Activated naive CD4-positive, alpha-beta T cell treated with anti-CD3 and anti-CD28 coated beads, Interleukin-2, amount 50 U/mL, for 72 hours (primary cell): ENCODE measurements around the gene SUSD2. TPM values are rescaled to one million over a fixed set of nuclear protein-coding genes. Genes with fewer than 3 reads are reported as not detected.
"Not testable (repeated sequence)": the region's sequence is repeated elsewhere in the genome, so short reads cannot be mapped to it uniquely, and the experiment has no call there.

Source experiments
- ATAC-seq, 2 donors: fragments of 150-1000 bp; cut with Tn5 transposase; 2 replicates each; pipeline ENCODE4 v1.10.0; 2021; ENCODE audit warnings: mild to moderate bottlenecking in 2 of 2, moderate library complexity in 2 of 2
- DNase-seq, 2 donors: peaks; one replicate each; pipeline ENCODE4 v3.0.0; 2021 to 2022; ENCODE audit warnings: low spot score in 2 of 2
- H3K27ac Mint-ChIP-seq, 2 donors: one replicate each; pipeline ENCODE4 v1.8.0; 2022; ENCODE audit warnings: mild to moderate bottlenecking in 2 of 2, mixed read lengths in 2 of 2
- H3K36me3 Mint-ChIP-seq, 2 donors: one replicate each; pipeline ENCODE4 v1.8.0; 2022; ENCODE audit warnings: mixed read lengths in 2 of 2
- H3K9me3 Mint-ChIP-seq, 2 donors: one replicate each; pipeline ENCODE4 v1.8.0; 2022; ENCODE audit warnings: mixed read lengths in 2 of 2
- total RNA-seq, 2 donors: library from RNA; stranded (reverse); gene quantifications; one replicate each; pipeline ENCODE4 v1.2.3, GENCODE V29; 2022

SUSD2 gene
- total RNA-seq, 2 donors from 2014 or later, result 0.20 to 1.6 TPM

DNA sequence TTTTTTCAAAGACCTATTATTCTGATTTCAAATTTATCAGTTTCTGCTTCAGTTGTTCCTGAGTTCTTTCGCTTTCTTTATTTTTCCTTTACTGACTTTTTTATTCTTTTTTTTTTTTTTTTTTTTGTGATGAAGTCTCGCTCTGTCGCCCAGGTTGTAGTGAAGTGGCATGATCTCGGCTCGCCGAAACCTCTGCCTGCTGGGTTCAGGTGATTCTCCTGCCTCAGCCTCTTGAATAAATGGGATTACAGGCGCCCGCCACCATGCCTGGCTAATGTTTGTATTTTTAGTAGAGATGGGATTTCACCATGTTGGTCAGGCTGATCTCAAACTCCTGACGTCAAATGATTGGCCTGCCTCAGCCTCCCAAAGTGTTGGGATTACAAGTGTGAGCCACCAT, 31.8 kb downstream of the SUSD2 start:
- not testable (repeated sequence) for ATAC-seq, H3K36me3 Mint-ChIP-seq

DNA sequence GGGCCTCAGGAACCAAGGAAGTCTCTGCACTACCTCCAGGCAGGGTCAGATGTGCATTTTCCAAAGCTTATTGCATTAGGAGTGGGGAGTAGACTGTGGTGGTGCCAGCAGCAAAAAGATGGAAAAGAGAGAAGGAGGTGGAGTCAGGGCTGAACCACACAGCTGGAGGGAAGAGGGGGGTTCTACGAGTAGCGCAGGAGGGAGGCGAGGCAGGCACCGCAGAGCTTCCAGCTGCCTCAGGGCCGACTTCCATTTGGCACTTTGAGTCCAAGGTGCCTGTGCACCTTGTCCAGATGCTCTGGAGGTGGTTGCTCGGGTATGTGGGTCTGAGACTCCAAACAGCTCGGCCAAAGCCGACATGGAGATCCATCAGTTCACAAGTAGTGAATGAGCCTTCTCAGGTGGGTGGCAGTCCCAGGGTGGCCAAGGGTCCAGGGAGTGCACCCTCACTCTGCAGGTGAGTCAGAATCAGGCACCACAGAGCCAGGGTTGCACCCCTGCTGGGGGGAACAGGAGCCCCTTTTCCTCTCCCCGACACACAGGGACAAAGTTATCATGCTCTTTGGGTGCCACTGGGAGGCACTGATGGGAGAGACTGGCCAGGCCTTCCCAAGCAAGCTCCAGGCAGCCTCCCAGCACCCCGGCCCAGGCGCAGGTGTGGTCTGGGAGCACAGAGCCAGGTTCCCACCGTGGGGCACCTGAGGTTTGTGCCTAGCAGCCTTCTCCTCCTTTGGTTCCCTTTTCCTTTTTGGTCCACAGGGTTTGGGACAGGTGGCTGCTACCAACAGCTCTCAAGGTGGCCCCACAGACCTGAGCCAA, 33.4 kb downstream of the SUSD2 start:
- H3K36me3 Mint-ChIP-seq, result no peaks in the 10 kb centered on the region
- ATAC-seq, result no peak
- H3K9me3 Mint-ChIP-seq, result no peaks in the 10 kb centered on the region
- no peak for DNase-seq
- H3K27ac Mint-ChIP-seq, result no peak overlapping the region

More for the DNA sequence above, 31.8 kb downstream of the SUSD2 start:
- DNase-seq, H3K9me3 Mint-ChIP-seq, H3K27ac Mint-ChIP-seq: not testable (repeated sequence)

DNA sequence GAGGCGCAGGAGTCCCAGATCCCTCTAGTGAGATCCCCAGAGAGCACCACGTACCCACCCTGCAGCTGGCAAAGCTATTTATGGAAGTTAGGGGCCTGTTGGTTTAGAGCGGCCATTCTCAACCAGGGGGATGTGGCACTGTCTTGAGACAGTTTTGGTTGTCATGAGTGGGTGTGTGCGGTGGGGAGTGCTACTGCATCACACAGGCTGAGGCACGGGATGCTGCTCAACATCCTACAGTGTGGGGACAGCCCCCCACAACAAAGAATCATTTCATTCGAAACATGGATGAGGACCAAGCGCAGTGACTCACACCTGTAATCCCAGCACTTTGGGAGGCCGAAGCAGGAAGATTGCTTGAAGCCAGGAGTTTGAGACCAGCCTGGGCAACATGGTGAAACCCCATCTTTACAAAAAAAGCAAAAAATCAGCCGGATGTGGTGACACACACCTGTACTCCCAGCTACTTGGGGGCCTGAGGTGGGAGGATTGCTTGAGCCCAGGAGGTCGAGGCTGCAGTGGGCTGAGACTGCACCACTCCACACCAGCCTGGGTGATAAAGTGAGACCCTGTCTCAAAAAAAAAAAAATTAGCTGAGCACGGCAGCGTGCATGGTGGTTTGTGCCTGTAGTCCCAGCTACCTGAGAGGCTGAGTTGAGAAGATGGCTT, 35.4 kb downstream of the SUSD2 start:
- Mint-ChIP-seq H3K9me3 (no peaks in the 10 kb centered on the region), H3K27ac (peak overlapping the region in 1 of 2 donors; percentile 23), H3K36me3 (no peaks in the 10 kb centered on the region)
- ATAC-seq (peak in 1 of 2 donors; percentile 51), DNase-seq (no peak)

DNA sequence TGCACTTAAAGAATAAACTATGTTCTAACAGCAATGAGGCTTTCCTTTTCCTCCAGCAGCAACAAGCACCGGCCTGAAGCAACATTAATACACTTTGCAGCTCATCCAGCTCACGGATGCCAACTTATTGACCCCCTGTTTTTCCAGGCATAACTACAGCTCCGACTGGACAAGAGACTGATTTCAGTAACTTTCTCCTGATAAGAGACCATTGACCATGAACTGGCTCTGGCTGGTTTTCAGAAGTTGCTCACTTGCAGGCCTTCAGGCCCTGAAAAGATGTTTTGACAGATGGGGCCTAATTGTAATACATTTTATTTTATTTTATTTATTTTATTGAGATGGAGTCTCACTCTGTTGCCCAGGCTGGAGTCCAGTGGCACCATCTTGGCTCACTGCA, 36.1 kb downstream of the SUSD2 start:
- DNase-seq (no peak), ATAC-seq (no peak)
- no peak overlapping the region for H3K27ac Mint-ChIP-seq
- no peaks in the 10 kb centered on the region for H3K9me3 Mint-ChIP-seq
- H3K36me3 Mint-ChIP-seq, result no peaks in the 10 kb centered on the region

DNA sequence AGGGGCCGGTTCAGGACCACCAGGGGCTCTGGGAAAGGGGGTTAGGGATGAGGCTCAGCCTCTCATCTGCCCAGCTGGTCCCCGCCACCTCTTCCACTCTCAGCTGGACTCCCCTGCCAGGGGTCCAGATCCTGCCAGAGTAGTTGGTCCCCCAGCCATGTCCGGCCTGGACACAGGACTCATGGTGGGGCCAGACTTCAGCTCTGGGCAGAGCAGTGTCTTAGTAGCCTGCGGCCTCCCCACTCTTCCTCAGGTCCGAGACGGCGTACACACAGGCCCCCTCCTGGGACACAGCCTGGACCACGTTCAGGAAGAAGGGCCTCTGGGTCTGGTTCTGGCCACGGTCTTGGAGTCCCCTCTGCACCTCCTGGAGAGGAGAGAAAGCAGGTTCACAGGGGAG, 38.5 kb downstream of the SUSD2 start:
- DNase-seq (no peak), ATAC-seq (no peak)
- Mint-ChIP-seq H3K27ac (peak overlapping the region in 1 of 2 donors; percentile 68), H3K36me3 (no peaks in the 10 kb centered on the region), H3K9me3 (no peaks in the 10 kb centered on the region)

DNA sequence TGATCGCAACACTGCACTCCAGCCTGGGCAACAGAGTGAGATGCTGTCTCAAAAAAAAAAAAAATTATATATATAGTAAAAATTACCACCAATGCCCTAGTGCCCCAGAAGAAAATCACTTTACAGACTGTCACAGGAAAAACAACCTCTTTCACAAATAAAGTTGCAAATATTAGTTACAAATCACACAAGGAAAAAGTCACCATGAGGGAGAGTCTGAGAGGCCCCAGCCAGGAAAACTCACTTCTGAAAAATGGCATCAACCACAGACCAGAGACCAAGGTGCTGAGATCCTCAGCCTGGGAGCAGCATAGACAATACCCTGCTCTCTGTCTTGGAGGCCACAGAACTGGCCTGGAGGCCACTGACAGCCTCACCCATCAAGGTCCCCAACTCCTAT, 43.2 kb downstream of the SUSD2 start:
- DNase-seq (no peak), ATAC-seq (no peak)
- Mint-ChIP-seq H3K27ac (no peak overlapping the region), H3K36me3 (no peaks in the 10 kb centered on the region), H3K9me3 (no peaks in the 10 kb centered on the region)

DNA sequence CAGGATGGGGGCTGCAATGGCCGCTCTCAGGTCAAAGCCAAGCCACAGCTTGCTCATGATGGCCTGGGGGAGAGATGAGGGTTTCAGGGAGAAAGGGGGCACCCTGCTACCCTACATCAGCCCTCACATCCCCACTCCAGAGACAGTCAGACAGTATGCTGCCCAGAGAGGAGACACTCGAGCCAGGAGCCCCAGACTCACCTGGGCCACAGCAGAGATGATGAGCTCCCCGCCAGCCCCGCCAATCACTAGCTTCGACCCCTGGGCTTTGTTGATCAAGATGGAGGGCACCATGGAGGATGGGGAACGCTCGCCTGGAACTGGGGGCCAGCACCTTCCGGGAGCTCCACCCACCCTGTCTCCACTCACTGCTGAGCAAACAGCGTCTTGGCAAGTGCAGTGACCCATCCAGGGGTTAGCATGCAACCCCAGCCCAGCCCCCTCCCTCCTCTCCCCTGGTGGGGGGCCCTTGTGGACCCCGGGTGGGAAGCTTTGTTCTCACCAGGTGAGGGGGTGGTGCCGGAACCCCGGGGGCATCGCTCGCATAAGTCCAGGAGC, 43.8 kb downstream of the SUSD2 start:
- Mint-ChIP-seq H3K9me3 (no peaks in the 10 kb centered on the region), H3K36me3 (no peaks in the 10 kb centered on the region), H3K27ac (no peak overlapping the region)
- DNase-seq, result no peak
- ATAC-seq, result no peak

DNA sequence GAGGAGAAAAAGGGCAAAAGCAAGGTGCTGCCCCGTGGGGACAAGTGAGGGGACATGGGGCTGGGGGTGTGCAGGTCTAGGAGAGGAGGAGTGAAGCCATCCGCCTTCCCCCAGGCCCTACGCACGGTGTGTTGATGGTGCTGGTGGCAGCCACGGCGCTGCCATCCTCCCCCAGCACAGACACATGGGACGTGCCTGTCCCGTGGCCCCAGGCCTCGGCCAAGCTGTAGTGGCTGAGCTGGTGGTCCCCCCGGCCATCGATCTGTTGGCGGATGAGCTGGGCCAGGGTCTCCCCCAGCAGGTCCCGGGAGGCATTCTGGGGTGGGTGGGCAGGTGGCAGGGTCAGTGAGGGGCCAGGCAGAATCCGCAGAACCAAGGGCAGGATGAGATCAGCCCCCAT, 44.7 kb downstream of the SUSD2 start:
- H3K9me3 Mint-ChIP-seq, result no peaks in the 10 kb centered on the region
- H3K36me3 Mint-ChIP-seq, result no peaks in the 10 kb centered on the region
- H3K27ac Mint-ChIP-seq, result peak overlapping the region in 1 of 2 donors; percentile 44
- no peak for ATAC-seq
- DNase-seq, result no peak

DNA sequence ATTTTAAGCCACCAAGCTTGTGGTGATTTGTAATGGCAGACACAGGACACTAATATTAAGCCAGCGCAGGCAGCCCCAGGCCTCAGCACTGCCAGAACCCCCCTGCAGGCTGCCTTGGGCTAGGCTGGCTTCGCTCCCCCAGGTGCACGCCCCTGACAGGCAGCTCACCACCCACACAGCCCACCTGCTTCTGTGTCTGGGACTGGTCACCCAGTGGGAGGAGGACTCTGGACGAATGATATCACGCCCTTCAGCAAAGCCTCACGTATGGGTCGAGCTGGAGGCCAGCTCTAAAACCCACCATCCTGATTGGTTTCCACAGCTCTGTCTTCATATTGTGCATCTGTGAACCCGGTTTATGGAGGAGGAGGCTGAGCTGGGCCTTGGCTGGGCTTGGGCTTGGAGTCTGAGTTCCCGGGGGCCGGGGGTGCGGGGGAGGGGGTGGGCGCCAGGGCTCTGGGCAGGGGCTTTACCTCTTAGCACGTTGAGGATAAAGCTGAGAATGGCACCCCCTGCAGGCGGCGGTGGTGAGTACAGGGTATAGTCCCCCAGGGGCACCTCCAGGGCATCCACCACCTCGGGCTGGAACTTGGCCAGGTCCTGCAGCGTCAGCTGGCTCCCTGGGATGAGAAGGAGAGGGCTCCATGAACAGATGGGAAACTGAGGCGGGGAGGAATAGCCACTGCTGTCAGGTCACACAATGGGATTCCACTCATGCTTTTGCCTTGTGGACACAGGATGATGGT, 49.8 kb downstream of the SUSD2 start:
- peak; percentile 79 to 86 for ATAC-seq
- peak overlapping the region in 1 of 2 donors; percentile 68 for H3K27ac Mint-ChIP-seq

DNA sequence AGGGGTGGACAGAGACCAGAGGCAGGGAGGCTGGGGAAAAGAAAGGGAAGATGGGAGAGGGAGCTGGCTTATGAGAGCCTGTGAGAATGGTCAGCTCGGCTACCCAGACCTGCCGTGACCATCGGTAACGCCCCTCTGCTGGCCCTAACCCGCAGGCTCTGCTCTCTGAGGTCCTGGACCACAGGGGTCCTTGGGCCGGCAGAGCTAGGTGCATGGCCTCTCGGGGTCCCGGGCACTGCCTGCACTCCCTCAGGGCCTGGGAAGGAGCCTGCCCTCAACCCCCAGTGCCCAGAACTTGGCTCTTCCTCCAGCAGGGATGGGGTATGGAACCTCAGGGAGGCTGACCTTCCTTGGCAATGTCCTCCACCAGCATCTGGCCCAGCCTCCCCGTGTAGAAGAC, 50.4 kb downstream of the SUSD2 start:
- H3K27ac Mint-ChIP-seq, result no peak overlapping the region
- ATAC-seq (no peak), DNase-seq (no peak)
- no peaks in the 10 kb centered on the region for H3K9me3 Mint-ChIP-seq
- no peaks in the 10 kb centered on the region for H3K36me3 Mint-ChIP-seq

More for the DNA sequence above, 49.8 kb downstream of the SUSD2 start:
- no peaks in the 10 kb centered on the region for H3K36me3 Mint-ChIP-seq
- peak in 1 of 2 donors; percentile 78 for DNase-seq
- H3K9me3 Mint-ChIP-seq, result no peaks in the 10 kb centered on the region

DNA sequence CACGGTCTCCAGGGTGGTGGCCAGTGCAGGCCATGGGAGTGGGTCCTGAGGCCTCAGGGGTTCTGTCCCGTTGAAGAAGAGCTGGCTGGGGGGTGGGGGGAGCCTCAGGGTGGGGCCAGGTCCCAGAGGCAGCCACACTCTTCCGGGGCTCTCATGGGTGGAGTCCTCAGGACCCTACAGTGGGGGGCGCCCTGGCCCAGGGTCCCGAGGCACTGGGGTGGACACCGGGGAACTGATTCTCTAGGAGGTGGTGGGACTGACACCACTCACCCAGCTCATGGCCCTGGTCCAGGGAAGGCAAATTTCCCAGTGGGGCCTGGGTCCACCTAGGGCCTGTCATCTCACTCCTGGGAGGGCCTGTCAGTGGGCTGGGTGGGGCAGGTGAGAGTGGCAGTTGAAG, 50.8 kb downstream of the SUSD2 start:
- no peak for ATAC-seq
- Mint-ChIP-seq H3K27ac (no peak overlapping the region), H3K36me3 (no peaks in the 10 kb centered on the region), H3K9me3 (no peaks in the 10 kb centered on the region)
- DNase-seq, result no peak

DNA sequence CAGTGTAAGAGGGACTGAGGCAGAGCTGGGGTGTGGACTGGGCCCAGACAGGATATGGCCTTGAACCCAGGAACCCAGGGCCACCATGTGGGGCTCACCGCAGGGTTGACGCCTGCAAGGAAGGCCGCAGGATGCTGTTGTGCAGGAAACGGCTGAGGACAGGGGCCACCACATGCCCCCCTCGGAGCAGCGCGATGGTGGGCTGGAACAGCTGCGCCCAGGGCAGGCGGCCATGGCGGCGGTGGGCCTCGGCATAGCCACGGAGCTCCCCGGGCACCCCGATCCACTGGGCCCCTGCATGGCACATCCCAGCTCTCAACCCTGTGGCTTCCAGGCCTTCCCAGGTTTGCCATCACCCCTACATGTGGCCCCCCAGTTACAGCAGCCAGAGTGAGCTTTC, 51.4 kb downstream of the SUSD2 start:
- Mint-ChIP-seq H3K27ac (no peak overlapping the region), H3K9me3 (no peaks in the 10 kb centered on the region), H3K36me3 (no peaks in the 10 kb centered on the region)
- ATAC-seq (no peak), DNase-seq (no peak)

DNA sequence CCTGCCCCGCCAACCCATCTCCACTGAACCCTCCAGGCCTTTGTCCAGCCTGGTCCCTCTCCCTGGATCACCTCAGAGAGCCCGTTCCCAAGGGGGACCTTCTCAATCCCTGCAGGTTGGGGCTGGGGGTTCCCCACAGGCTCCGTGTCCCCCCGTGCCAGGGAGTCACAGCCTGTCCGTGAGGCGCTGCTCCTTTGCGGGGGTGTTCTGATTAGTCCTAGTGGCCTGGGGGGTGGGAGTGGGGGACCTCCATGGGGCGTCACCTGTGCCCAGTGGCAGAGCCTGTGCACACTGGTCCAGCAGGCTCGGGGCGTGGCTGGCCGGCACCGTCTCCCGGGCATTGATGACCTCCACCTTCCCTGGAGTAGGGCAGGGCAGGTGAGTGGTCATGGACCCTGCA, 51.9 kb downstream of the SUSD2 start:
- no peak for DNase-seq
- Mint-ChIP-seq H3K36me3 (no peaks in the 10 kb centered on the region), H3K27ac (no peak overlapping the region), H3K9me3 (no peaks in the 10 kb centered on the region)
- ATAC-seq, result no peak

DNA sequence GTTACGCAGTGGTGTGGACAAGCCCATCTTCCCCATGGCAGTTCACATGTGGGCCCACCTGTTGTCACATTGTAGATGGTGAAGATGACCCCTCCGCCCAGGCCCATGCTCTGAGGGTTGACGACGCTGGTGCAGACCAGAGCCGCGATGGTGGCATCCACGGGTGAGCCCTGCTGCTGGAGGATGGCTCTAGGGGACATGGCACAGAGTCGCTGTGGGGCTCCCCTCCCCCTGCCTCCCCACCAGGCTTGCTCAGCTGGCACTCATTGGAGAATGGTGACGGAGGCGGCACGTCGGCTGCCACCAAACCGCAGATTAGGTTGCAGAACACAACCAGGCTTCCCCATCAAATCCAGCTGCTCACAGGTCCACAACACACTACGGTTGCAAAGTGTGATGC, 52.5 kb downstream of the SUSD2 start:
- DNase-seq (no peak), ATAC-seq (no peak)
- Mint-ChIP-seq H3K9me3 (no peaks in the 10 kb centered on the region), H3K36me3 (no peaks in the 10 kb centered on the region), H3K27ac (peak overlapping the region in 1 of 2 donors; percentile 35)

DNA sequence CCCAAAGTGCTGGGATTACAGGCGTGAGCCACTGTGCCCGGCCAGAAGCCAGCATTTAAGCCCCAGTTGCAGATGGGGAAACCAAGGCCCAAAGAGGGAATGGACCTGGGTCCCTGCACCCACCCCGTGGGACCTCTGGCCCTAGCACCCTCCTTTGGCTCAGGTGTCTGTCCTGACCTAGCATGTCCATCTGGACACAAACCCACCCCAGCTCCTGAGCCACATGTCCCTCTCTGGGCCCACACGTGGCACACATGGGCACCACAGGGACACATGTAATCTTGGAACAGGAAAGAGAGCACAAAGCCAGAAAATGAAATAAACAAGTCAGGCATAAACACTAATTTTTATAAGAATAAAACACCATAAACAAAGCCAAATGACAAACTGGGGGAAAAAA, 54.0 kb downstream of the SUSD2 start:
- H3K9me3 Mint-ChIP-seq, result no peaks in the 10 kb centered on the region
- H3K36me3 Mint-ChIP-seq, result no peaks in the 10 kb centered on the region
- no peak for DNase-seq
- ATAC-seq, result no peak
- H3K27ac Mint-ChIP-seq, result peak overlapping the region in 1 of 2 donors; percentile 79

DNA sequence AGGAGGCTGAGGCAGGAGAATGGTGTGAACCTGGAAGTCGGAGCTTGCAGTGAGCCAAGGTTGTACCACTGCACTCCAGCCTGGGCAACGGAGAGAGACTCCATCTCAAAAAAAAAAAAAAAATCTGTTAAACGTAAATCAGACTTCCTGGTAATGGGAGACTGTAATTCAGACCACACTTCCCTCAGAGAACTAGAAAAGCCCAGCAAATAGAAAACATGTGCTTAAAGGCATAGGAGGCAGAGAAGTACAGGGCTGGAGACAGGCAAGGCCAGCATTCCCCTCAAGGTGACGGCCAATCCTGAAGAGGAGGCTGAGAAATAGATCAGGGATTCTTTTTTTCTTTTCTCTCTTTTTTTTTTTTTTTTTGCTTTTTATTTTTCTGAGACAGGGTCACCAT, 55.4 kb downstream of the SUSD2 start:
- Mint-ChIP-seq H3K9me3 (no peaks in the 10 kb centered on the region), H3K27ac (no peak overlapping the region), H3K36me3 (no peaks in the 10 kb centered on the region)
- ATAC-seq (no peak), DNase-seq (no peak)

DNA sequence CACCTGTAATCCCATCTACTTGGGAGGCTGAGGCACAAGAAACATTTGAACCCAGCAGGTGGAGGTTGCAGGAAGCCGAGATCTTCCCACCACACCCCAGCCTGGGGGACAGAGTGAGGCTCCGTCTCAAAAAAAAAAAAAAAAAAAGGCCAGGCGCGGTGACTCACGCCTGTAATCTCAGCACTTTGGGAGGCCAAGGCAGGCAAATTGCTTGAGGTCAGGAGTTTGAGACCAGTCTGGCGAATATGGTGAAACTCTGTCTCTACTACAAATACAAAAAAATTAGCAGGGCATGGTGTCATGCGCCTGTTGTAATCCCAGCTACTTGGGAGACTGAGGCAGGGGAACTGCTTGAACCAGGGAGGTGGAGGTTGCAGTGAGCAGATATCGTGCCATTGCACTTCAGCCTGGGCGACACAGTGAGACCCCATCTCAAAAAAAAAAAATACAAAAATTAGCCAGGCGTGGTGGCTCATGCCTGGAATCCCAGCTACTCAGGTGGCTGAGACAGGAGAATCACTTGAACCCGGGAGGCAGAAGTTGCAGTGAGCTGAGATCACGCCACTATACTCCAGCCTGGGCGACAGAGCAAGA, 56.9 kb downstream of the SUSD2 start:
- not testable (repeated sequence) for DNase-seq, H3K36me3 Mint-ChIP-seq, H3K9me3 Mint-ChIP-seq

More for the DNA sequence above, 56.9 kb downstream of the SUSD2 start:
- ATAC-seq, H3K27ac Mint-ChIP-seq: not testable (repeated sequence)
